Kidney epithelial cell (primary cell): Measurements from ENCODE around the gene SPI1. TPM values are rescaled to one million over a fixed set of nuclear protein-coding genes. Genes with fewer than 3 reads are reported as not detected.
A peak's percentile ranks its signal among the peaks of the same experiment; 100 is the strongest.

ENCODE experiments used
- DNase-seq: peaks from one replicate; pipeline ENCODE4 v3.0.0-alpha.2; 2010; ENCODE audit warnings: low read depth
- H3K27me3 ChIP-seq: 2 replicates; pipeline ENCODE4 v1.6.0; 2011; ENCODE audit warnings: low read length; ENCODE audit not compliant: control insufficient read depth, insufficient read depth
- H3K36me3 ChIP-seq: 2 replicates; pipeline ENCODE4 v1.5.1; 2011; ENCODE audit warnings: low read length; ENCODE audit not compliant: control insufficient read depth, insufficient read depth
- H3K4me3 ChIP-seq: 2 replicates; pipeline ENCODE4 v1.5.1; 2011; ENCODE audit warnings: low read depth, mild to moderate bottlenecking, control low read depth, low read length
- CTCF ChIP-seq: IDR thresholded peaks from 2 replicates; pipeline ENCODE4 v1.5.1; 2011; ENCODE audit warnings: mild to moderate bottlenecking, moderate library complexity, low read length, control low read depth, inconsistent platforms; ENCODE audit not compliant: insufficient read depth, poor library complexity, severe bottlenecking
- total RNA-seq: library from RNA; depleted of rRNA; stranded (reverse); fragments of >200 nt; gene quantifications from 2 replicates; pipeline ENCODE4 v1.2.3, GENCODE V29; 2015

Gene SPI1
- total RNA-seq, 1 donor from 2014 or later, result not detected

- peak; percentile 97 for TF ChIP-seq CTCF
- H3K4me3 ChIP-seq, result no peak overlapping the region
- no peaks in the 10 kb centered on the region for H3K27me3 ChIP-seq
- no peak for DNase-seq
- H3K36me3 ChIP-seq, result no peaks in the 10 kb centered on the region
Measured at GRCh38 chr11:47373876-47374719, 4.2 kb downstream of the SPI1 start.

- H3K4me3 ChIP-seq, result no peak overlapping the region
- no peaks in the 10 kb centered on the region for H3K27me3 ChIP-seq
- TF ChIP-seq CTCF, result no peak
- DNase-seq, result no peak
- no peaks in the 10 kb centered on the region for H3K36me3 ChIP-seq
Measured at GRCh38 chr11:47372422-47372821, 5.9 kb downstream of the SPI1 start.

GRCh38 chr11:47369676-47370075 lies 8.7 kb downstream of the SPI1 start:
- DNase-seq, result no peak
- H3K4me3 ChIP-seq, result no peak overlapping the region
- no peaks in the 10 kb centered on the region for H3K27me3 ChIP-seq
- no peak for TF ChIP-seq CTCF
- no peaks in the 10 kb centered on the region for H3K36me3 ChIP-seq

- Histone ChIP-seq H3K36me3 (no peaks in the 10 kb centered on the region), H3K4me3 (no peak overlapping the region), H3K27me3 (no peaks in the 10 kb centered on the region)
- TF ChIP-seq CTCF, result no peak
- DNase-seq, result no peak
Measured at GRCh38 chr11:47366020-47366490, 12.3 kb downstream of the SPI1 start.

- Histone ChIP-seq H3K4me3 (no peak overlapping the region), H3K27me3 (no peaks in the 10 kb centered on the region), H3K36me3 (no peaks in the 10 kb centered on the region)
- TF ChIP-seq CTCF, result no peak
- no peak for DNase-seq
Measured at GRCh38 chr11:47361419-47361818, 16.9 kb downstream of the SPI1 start.

GRCh38 chr11:47360341-47360740 lies 18.0 kb downstream of the SPI1 start:
- no peak for DNase-seq
- H3K36me3 ChIP-seq, result no peaks in the 10 kb centered on the region
- H3K4me3 ChIP-seq, result no peak overlapping the region
- H3K27me3 ChIP-seq, result no peaks in the 10 kb centered on the region
- TF ChIP-seq CTCF, result no peak
